HG03060 (cell line): ENCODE data around the gene RAPSN.

Experiments used
- ATAC-seq: cut with Tn5 transposase; IDR thresholded peaks from one replicate; pipeline ENCODE4 v1.9.1; 2021; ENCODE audit warnings: low read depth, moderate number of reproducible peaks; ENCODE audit not compliant: unreplicated experiment

RAPSN gene

GRCh38 chr11:47436726-47437125 lies 12.2 kb downstream of the RAPSN start:
- ATAC-seq = no peak

GRCh38 chr11:47435687-47436086 lies 13.2 kb downstream of the RAPSN start:
- ATAC-seq = no peak

GRCh38 chr11:47434011-47434786 lies 14.7 kb downstream of the RAPSN start:
- no peak for ATAC-seq

GRCh38 chr11:47433157-47433556 lies 15.8 kb downstream of the RAPSN start:
- ATAC-seq = no peak

- ATAC-seq = no peak
Measured at GRCh38 chr11:47431356-47432083, 17.4 kb downstream of the RAPSN start.

GRCh38 chr11:47430524-47430923 lies 18.4 kb downstream of the RAPSN start:
- ATAC-seq = no peak

GRCh38 chr11:47426062-47426956 lies 22.6 kb downstream of the RAPSN start, which contains the start of gene PSMC3:
PSMC3 (minus strand) TSS chr11:47426439; CDS start chr11:47426279, 160 bp downstream.
- ATAC-seq = peak; percentile 79

- no peak for ATAC-seq
Measured at GRCh38 chr11:47425611-47426010, 23.3 kb downstream of the RAPSN start.

GRCh38 chr11:47418454-47419259 lies 30.3 kb downstream of the RAPSN start:
- ATAC-seq = no peak

GRCh38 chr11:47417712-47418111 lies 31.2 kb downstream of the RAPSN start:
- ATAC-seq = no peak

- no peak for ATAC-seq
Measured at GRCh38 chr11:47415949-47416472, 32.9 kb downstream of the RAPSN start.

- no peak for ATAC-seq
Measured at GRCh38 chr11:47415091-47415854, 33.7 kb downstream of the RAPSN start.

- no peak for ATAC-seq
Measured at GRCh38 chr11:47414685-47415070, 34.3 kb downstream of the RAPSN start.

- no peak for ATAC-seq
Measured at GRCh38 chr11:47413908-47414684, 34.8 kb downstream of the RAPSN start.

GRCh38 chr11:47413351-47413750 lies 35.6 kb downstream of the RAPSN start:
- ATAC-seq = no peak

- ATAC-seq = no peak
Measured at GRCh38 chr11:47411884-47412746, 36.8 kb downstream of the RAPSN start.
